Activated CD8-positive, alpha-beta T cell treated with anti-CD3 and anti-CD28 coated beads for 36 hours (primary cell): ENCODE results near the gene EDN2. TPM values are rescaled to one million over a fixed set of nuclear protein-coding genes. Genes with fewer than 3 reads are reported as not detected.

ENCODE experiments used
- ATAC-seq: fragments of 200-7000 bp; cut with Tn5 transposase; one replicate; pipeline ENCODE4 v1.10.0; 2021; ENCODE audit warnings: mild to moderate bottlenecking, moderate library complexity
- CTCF ChIA-PET: fragments of 350-600 bp; sonication (Branson Sonifier 250); formaldehyde crosslinking; loops from one replicate; lab custom pipeline; 2021; ENCODE audit warnings: antibody characterized with exemption; lab: Charles Lee
- POLR2A ChIA-PET: fragments of 350-600 bp; sonication (Branson Sonifier 250); formaldehyde crosslinking; loops from one replicate; lab custom pipeline; 2021; ENCODE audit warnings: antibody characterized with exemption; lab: Charles Lee
- DNase-seq: peaks from one replicate; pipeline ENCODE4 v3.0.0-alpha.2; 2020
- H3K27ac Mint-ChIP-seq: one replicate; pipeline ENCODE4 v1.8.0; 2021; ENCODE audit warnings: mild to moderate bottlenecking, mixed read lengths
- H3K27me3 Mint-ChIP-seq: one replicate; pipeline ENCODE4 v1.8.0; 2021; ENCODE audit warnings: mixed read lengths
- H3K36me3 Mint-ChIP-seq: one replicate; pipeline ENCODE4 v1.8.0; 2021; ENCODE audit warnings: low read depth, mixed read lengths
- H3K4me1 Mint-ChIP-seq: one replicate; pipeline ENCODE4 v1.8.0; 2021; ENCODE audit warnings: low read depth, mixed read lengths
- H3K4me3 Mint-ChIP-seq: one replicate; pipeline ENCODE4 v1.8.0; 2021; ENCODE audit warnings: mild to moderate bottlenecking, moderate library complexity, mixed read lengths
- H3K9me3 Mint-ChIP-seq: one replicate; pipeline ENCODE4 v1.8.0; 2021; ENCODE audit warnings: mixed read lengths
- CTCF ChIP-seq: fragments of 200-600 bp; IDR thresholded peaks from one replicate; pipeline ENCODE4 v1.8.0; 2022; ENCODE audit warnings: antibody characterized with exemption, mild to moderate bottlenecking
- intact Hi-C: fragments of 100-400 bp; cut with micrococcal nuclease; formaldehyde crosslinking; loops from one replicate; pipeline ENCODE4 v1.10.0; 2022
- total RNA-seq, 2 experiments: library from RNA; stranded (reverse); gene quantifications; one replicate each; pipeline ENCODE4 v1.2.3, GENCODE V29; 2021

Gene EDN2
- total RNA-seq, 2 experiments from 2014 or later = not detected

GRCh38 chr1:41500378-41500777, 15.9 kb upstream of the EDN2 start:
- H3K36me3 Mint-ChIP-seq = no peaks in the 10 kb centered on the region
- H3K27ac Mint-ChIP-seq = no peak overlapping the region
- H3K4me1 Mint-ChIP-seq = peaks cover 6% of the 10 kb centered on the region
- ATAC-seq (no peak), DNase-seq (no peak)
- POLR2A ChIA-PET = no interaction called here
- intact Hi-C loops = no loop called here
- no peak overlapping the region for H3K4me3 Mint-ChIP-seq
- H3K27me3 Mint-ChIP-seq = peaks cover 8% of the 10 kb centered on the region
- no peaks in the 10 kb centered on the region for H3K9me3 Mint-ChIP-seq
- CTCF ChIA-PET = no interaction called here
- TF ChIP-seq CTCF = no peak

- Mint-ChIP-seq H3K4me3 (no peak overlapping the region), H3K36me3 (no peaks in the 10 kb centered on the region), H3K27me3 (peaks cover 11% of the 10 kb centered on the region), H3K4me1 (peaks cover 6% of the 10 kb centered on the region), H3K27ac (no peak overlapping the region), H3K9me3 (no peaks in the 10 kb centered on the region)
- ChIA-PET CTCF (interaction anchor here (1.0 to 1.2 kb wide), 2 partner anchors 12 to 17 kb away, joined by 3 to 6 read pairs; no protein-coding TSS in a partner anchor), POLR2A (no interaction called here)
- intact Hi-C loops = no loop called here
- TF ChIP-seq CTCF = no peak
- ATAC-seq = no peak
- no peak for DNase-seq
Observed at GRCh38 chr1:41499591-41499990, 15.1 kb upstream of the EDN2 start.

DNA sequence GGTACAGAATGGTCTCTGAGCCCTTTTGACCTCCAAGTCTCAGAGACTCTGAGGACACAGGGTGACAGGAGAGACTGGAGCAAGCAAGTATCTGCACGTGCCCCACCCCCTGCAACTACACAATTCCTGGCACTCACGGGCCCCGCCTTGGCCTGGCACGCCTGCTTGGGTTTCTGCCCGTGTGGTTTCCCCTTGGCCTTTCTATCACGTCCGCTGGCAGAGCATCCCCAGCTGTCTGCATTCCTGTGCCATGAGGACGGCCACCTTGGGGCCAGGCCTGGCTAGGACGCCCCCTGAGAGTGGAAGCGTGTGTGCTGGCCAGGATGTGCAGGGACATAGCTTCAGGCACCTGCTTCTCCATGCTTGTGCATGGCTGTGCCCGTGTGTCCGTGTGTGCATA, 14.3 kb upstream of the EDN2 start:
- Mint-ChIP-seq H3K27ac (no peak overlapping the region), H3K9me3 (no peaks in the 10 kb centered on the region), H3K4me1 (peaks cover 6% of the 10 kb centered on the region), H3K36me3 (no peaks in the 10 kb centered on the region), H3K4me3 (no peak overlapping the region), H3K27me3 (peaks cover 15% of the 10 kb centered on the region)
- DNase-seq (no peak), ATAC-seq (no peak)
- CTCF ChIA-PET = interaction anchor here (1.2 kb wide), 1 partner anchor 18 kb away, joined by 6 read pairs; no protein-coding TSS in a partner anchor
- intact Hi-C loops = no loop called here
- no peak for TF ChIP-seq CTCF
- POLR2A ChIA-PET = no interaction called here

- Mint-ChIP-seq H3K4me1 (peaks cover 6% of the 10 kb centered on the region), H3K27ac (no peak overlapping the region), H3K9me3 (no peaks in the 10 kb centered on the region), H3K4me3 (no peak overlapping the region), H3K36me3 (no peaks in the 10 kb centered on the region), H3K27me3 (peaks cover 15% of the 10 kb centered on the region)
- no peak for ATAC-seq
- no peak for TF ChIP-seq CTCF
- POLR2A ChIA-PET = no interaction called here
- no peak for DNase-seq
- CTCF ChIA-PET = interaction anchor here (0.6 kb wide), 1 partner anchor 17 kb away, joined by 3 read pairs; no protein-coding TSS in a partner anchor
- intact Hi-C loops = no loop called here
Observed at GRCh38 chr1:41498391-41498790, 13.9 kb upstream of the EDN2 start.

DNA sequence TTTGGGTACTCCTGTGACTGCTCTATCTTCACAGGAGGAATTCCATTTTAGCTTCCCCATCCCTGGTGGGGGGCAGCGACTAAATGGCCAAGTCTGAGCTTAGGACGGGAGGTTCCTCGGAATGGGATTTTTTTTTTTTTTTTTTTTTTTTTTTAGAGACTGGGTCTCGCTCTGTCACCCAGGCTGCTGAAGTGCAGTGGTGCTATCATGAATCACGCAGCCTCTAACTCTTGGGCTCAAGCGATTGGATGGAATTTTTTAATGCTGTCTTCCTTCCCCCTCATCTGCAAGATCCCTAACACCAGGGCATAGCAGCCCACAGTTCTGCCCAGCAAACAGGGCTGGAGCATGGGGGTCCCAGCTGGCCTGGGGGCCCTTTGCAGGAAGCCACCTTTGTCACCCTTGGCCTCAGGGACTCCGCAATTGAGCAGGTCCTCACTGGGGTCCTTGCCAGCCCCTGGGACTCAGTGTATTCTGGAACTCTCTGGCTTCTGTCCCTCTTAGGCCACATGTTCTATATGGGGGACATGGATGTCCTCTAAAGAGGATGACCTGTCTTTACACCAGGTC, 13.1 kb upstream of the EDN2 start:
- DNase-seq (no peak), ATAC-seq (no peak)
- Mint-ChIP-seq H3K27ac (no peak overlapping the region), H3K4me1 (peaks cover 6% of the 10 kb centered on the region), H3K27me3 (peaks cover 15% of the 10 kb centered on the region), H3K36me3 (no peaks in the 10 kb centered on the region), H3K4me3 (no peak overlapping the region), H3K9me3 (no peaks in the 10 kb centered on the region)
- intact Hi-C loops = no loop called here
- POLR2A ChIA-PET = no interaction called here
- no peak for TF ChIP-seq CTCF
- CTCF ChIA-PET = interaction anchor here (0.6 kb wide), 1 partner anchor 18 kb away, joined by 3 read pairs; no protein-coding TSS in a partner anchor
